ENCODE data around the gene ARMC10. TPM values are rescaled to one million over a fixed set of nuclear protein-coding genes. Genes with fewer than 3 reads are reported as not detected.
"Not testable (repeated sequence)": the region's sequence is repeated elsewhere in the genome, so short reads cannot be mapped to it uniquely, and the experiment has no call there.

Gene ARMC10
- polyA plus RNA-seq, 6 donors from 2014 or later, result 29.7 to 53.1 (median 38.6) TPM

- H3K27ac Mint-ChIP-seq, result peak overlapping the region in 1 of 6 donors; percentile 16
Measured at GRCh38 chr7:103092321-103092720, 17.4 kb downstream of the ARMC10 start.

DNA sequence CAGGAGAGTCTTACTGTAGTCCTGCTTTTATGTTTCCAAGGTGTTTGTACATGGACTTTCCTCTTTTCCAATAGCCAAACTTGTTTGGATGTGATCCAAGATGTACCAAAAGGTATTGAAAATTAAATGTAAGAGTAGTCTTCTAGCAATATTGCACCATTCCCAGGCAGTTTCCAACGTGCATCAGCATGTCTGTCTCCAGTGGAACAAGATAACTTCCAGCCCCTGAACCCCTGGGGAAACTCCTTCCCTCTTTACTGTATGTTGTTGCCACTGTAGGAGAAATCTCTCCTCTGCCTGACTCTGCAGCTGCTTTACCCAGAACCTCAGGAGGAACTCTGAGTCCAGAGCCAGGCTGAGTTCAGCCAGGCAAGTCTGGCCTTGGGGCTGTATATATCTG, 18.5 kb downstream of the ARMC10 start:
- no peak overlapping the region for H3K4me3 Mint-ChIP-seq
- ATAC-seq (ENCODE audit: low read depth in 2 of 2) (no peak), DNase-seq (no peak)
- peak overlapping the region in 2 of 6 donors; percentile 42 to 94 for H3K27ac Mint-ChIP-seq
- no peaks in the 10 kb centered on the region for H3K27me3 Mint-ChIP-seq
- H3K36me3 Mint-ChIP-seq, result peaks cover 0 to under 1% of the 10 kb centered on the region in 2 donors
- H3K9me3 Mint-ChIP-seq, result no peaks in the 10 kb centered on the region
- H3K4me1 Mint-ChIP-seq, result peaks cover 0 to 3% (median 0%) of the 10 kb centered on the region in 3 donors

More at GRCh38 chr7:103092321-103092720, 17.4 kb downstream of the ARMC10 start:
- not testable (repeated sequence) for H3K4me3 Mint-ChIP-seq; H3K27me3 Mint-ChIP-seq; DNase-seq; H3K4me1 Mint-ChIP-seq; H3K36me3 Mint-ChIP-seq; ATAC-seq (ENCODE audit: low read depth in 2 of 2); H3K9me3 Mint-ChIP-seq

GRCh38 chr7:103094102-103094501, 19.2 kb downstream of the ARMC10 start:
- Mint-ChIP-seq H3K4me1 (peaks cover 0 to 3% (median 0%) of the 10 kb centered on the region in 3 donors), H3K4me3 (no peak overlapping the region), H3K27ac (no peak overlapping the region), H3K36me3 (no peaks in the 10 kb centered on the region), H3K27me3 (no peaks in the 10 kb centered on the region), H3K9me3 (no peaks in the 10 kb centered on the region)
- DNase-seq (no peak), ATAC-seq (ENCODE audit: low read depth in 2 of 2) (no peak)

DNA sequence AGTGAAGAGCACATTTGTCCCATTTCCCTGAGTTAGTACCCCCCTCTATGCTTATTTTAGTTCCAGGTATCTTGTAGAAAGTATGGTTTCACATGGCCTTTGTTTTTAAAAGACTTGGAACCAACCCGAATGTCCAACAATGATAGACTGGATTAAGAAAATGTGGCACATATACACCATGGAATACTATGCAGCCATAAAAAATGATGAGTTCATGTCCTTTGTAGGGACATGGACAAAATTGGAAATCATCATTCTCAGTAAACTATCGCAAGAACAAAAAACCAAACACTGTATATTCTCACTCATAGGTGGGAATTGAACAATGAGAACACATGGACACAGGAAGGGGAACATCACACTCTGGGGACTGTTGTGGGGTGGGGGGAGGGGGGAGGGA, 20.6 kb downstream of the ARMC10 start:
- H3K27ac Mint-ChIP-seq, result peak overlapping the region in 1 of 6 donors; percentile 33
- H3K4me3 Mint-ChIP-seq; H3K9me3 Mint-ChIP-seq; H3K27me3 Mint-ChIP-seq; DNase-seq; H3K4me1 Mint-ChIP-seq; H3K36me3 Mint-ChIP-seq; ATAC-seq (ENCODE audit: low read depth in 2 of 2): not testable (repeated sequence)

- Mint-ChIP-seq H3K27ac (peak overlapping the region in 1 of 6 donors; percentile 23), H3K4me1 (peaks cover 0 to 3% (median 0%) of the 10 kb centered on the region in 3 donors), H3K9me3 (no peaks in the 10 kb centered on the region), H3K27me3 (no peaks in the 10 kb centered on the region), H3K4me3 (no peak overlapping the region), H3K36me3 (no peaks in the 10 kb centered on the region)
- ATAC-seq (ENCODE audit: low read depth in 2 of 2), result no peak
- DNase-seq, result no peak
Measured at GRCh38 chr7:103097041-103097440, 22.1 kb downstream of the ARMC10 start.

DNA sequence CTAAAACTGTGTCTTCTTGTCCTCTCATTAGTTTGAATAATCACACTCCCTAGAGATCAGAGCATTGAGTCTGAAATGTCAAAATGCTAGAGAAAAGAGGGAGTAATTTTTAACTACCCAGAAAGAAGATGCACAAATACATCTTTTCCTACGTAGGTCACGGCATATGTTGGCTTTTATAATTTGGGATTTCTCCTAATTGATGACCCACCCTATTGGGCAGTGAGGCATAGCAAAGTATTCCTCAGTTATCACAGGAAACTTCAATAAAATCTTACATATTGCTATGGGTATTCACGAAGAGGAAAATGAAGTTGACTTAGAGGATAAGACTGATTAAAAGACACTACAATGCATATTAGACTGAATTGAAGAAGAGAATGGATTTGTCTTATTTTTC, 25.4 kb downstream of the ARMC10 start:
- DNase-seq (no peak), ATAC-seq (ENCODE audit: low read depth in 2 of 2) (no peak)
- H3K4me3 Mint-ChIP-seq, result no peak overlapping the region
- peaks cover 4 to 7% of the 10 kb centered on the region in 2 donors for H3K36me3 Mint-ChIP-seq
- peak overlapping the region in 3 of 6 donors; percentile 27 to 38 (median 34) for H3K27ac Mint-ChIP-seq
- no peaks in the 10 kb centered on the region for H3K4me1 Mint-ChIP-seq
- H3K27me3 Mint-ChIP-seq, result no peaks in the 10 kb centered on the region
- H3K9me3 Mint-ChIP-seq, result no peaks in the 10 kb centered on the region

- peaks cover 4 to 7% of the 10 kb centered on the region in 2 donors for H3K36me3 Mint-ChIP-seq
- no peaks in the 10 kb centered on the region for H3K4me1 Mint-ChIP-seq
- ATAC-seq (ENCODE audit: low read depth in 2 of 2) (no peak), DNase-seq (no peak)
- no peak overlapping the region for H3K27ac Mint-ChIP-seq
- no peaks in the 10 kb centered on the region for H3K9me3 Mint-ChIP-seq
- H3K27me3 Mint-ChIP-seq, result no peaks in the 10 kb centered on the region
- H3K4me3 Mint-ChIP-seq, result no peak overlapping the region
Measured at GRCh38 chr7:103101543-103101942, 26.6 kb downstream of the ARMC10 start.

- peaks cover 0 to 4% (median 0%) of the 10 kb centered on the region in 7 donors for H3K9me3 Mint-ChIP-seq
- H3K36me3 Mint-ChIP-seq, result peaks cover 24 to 31% of the 10 kb centered on the region in 2 donors
- H3K27me3 Mint-ChIP-seq, result no peaks in the 10 kb centered on the region
- peak overlapping the region in 1 of 6 donors; percentile 26 for H3K27ac Mint-ChIP-seq
- DNase-seq (no peak), ATAC-seq (ENCODE audit: low read depth in 2 of 2) (no peak)
- H3K4me3 Mint-ChIP-seq, result no peak overlapping the region
- peaks cover 5 to 20% (median 14%) of the 10 kb centered on the region in 3 donors for H3K4me1 Mint-ChIP-seq
Measured at GRCh38 chr7:103106005-103106702, 31.2 kb downstream of the ARMC10 start.

DNA sequence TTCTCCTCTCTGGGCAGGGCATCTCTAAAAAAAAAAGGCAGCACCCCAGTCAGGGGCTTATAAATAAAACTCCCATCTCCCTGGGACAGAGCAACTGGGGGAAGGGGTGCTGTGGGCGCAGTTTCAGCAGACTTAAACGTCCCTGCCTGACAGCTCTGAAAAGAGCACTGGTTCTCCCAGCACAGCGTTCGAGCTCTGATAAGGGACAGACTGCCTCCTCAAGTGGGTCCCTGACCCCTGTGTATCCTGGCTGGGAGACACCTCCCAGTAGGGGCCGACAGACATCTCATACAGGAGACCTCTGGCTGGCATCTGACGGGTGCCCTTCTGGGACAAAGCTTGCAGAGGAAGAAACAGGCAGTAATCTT, 31.7 kb downstream of the ARMC10 start:
- H3K4me3 Mint-ChIP-seq; H3K9me3 Mint-ChIP-seq; ATAC-seq (ENCODE audit: low read depth in 2 of 2); H3K27me3 Mint-ChIP-seq; DNase-seq: not testable (repeated sequence)
- peaks cover 5 to 20% (median 14%) of the 10 kb centered on the region in 3 donors for H3K4me1 Mint-ChIP-seq
- peaks cover 24 to 31% of the 10 kb centered on the region in 2 donors for H3K36me3 Mint-ChIP-seq
- H3K27ac Mint-ChIP-seq, result peak overlapping the region in 2 of 6 donors; percentile 8 to 42

DNA sequence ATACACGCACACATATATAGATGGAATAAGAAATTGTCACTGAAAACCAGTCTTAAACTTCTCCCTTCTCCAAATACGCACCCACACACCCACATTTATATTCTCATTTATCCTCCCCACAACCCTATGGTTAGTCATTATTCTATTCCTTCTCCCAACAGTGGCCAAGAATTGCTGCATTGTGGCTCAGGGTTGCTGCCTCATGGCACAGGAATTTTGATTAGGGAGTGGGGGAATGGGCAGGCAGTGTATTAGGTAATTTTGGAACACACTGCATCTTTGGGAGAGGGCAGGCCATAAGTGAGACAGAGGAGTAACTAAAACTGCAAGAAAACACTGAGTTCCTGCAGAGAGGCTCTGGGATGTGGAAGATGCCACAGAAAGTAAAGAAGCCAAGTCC, 38.2 kb downstream of the ARMC10 start:
- no peak overlapping the region for H3K4me3 Mint-ChIP-seq
- H3K36me3 Mint-ChIP-seq, result peaks cover 22 to 26% of the 10 kb centered on the region in 2 donors
- H3K9me3 Mint-ChIP-seq, result peaks cover 0 to 5% (median 0%) of the 10 kb centered on the region in 7 donors
- H3K27ac Mint-ChIP-seq, result no peak overlapping the region
- no peak for DNase-seq
- no peaks in the 10 kb centered on the region for H3K27me3 Mint-ChIP-seq
- peaks cover 5 to 20% (median 12%) of the 10 kb centered on the region in 3 donors for H3K4me1 Mint-ChIP-seq
- ATAC-seq (ENCODE audit: low read depth in 2 of 2), result no peak

DNA sequence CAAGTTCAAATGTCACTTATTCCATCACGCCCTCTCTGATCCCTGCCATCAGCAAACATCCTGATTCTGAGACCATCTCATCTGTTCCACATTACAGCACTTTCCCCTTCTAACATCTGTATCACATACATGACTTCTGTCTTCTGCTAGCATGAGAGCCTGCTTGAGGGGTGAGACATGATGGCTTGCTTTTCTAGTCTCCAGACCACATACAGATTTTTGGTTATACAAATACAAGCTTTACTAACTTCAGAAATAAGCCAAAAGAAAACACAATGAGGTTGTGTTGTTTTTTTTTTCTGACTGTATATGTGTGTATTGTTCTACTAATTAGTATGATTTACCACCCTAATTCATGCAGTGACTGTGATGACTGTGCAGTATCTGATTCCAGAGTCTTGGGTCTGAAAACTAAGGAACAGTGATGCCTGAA, 39.7 kb downstream of the ARMC10 start:
- Mint-ChIP-seq H3K36me3 (peaks cover 11 to 22% of the 10 kb centered on the region in 2 donors), H3K27me3 (no peaks in the 10 kb centered on the region), H3K9me3 (peaks cover 0 to 3% (median 0%) of the 10 kb centered on the region in 7 donors), H3K4me1 (peaks cover 5 to 11% (median 8%) of the 10 kb centered on the region in 3 donors), H3K27ac (peak overlapping the region in 1 of 6 donors; percentile 6), H3K4me3 (no peak overlapping the region)
- no peak for DNase-seq
- ATAC-seq (ENCODE audit: low read depth in 2 of 2), result no peak

DNA sequence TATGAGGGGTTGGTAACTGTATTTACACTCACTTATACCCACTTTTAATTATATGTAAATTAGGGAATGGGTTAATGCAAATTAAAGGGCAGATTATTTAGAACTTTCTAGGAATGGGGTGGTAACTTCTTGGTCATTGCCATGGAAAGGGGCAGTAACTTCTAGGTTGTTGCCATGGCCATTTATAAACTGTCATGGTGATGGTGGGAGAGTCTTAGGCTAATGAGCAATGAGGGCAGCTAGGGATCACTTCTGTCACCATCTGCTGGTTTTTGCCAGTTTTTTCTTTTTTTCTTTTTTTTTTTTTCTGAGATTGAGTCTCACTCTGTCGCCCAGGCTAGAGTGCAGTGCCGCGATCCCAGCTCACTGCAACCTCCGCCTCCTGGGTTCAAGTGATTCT, 40.8 kb downstream of the ARMC10 start:
- H3K36me3 Mint-ChIP-seq, result peaks cover 7 to 19% of the 10 kb centered on the region in 2 donors
- peaks cover 1 to 5% (median 3%) of the 10 kb centered on the region in 3 donors for H3K4me1 Mint-ChIP-seq

DNA sequence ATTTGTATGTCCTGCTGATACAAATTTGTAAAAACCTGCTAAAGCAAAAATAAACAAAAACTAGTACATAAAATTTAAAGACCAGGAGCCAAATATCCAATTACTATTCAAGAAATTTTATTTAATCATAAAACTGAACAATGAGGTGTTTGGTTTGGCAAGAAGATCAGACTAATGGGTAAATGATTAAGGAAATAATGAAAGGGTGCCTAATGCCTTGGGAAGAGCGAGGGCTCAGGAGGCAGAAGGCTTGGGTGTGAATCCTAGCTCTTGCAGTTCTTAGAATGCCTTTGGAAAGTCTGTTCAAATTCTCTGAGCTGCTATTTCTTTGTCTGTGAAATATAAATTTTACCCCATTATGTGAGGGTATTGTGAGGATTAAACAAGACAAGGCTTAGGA, 41.6 kb downstream of the ARMC10 start:
- Mint-ChIP-seq H3K27me3 (no peaks in the 10 kb centered on the region), H3K36me3 (peaks cover 13 to 20% of the 10 kb centered on the region in 2 donors), H3K27ac (no peak overlapping the region), H3K9me3 (peaks cover 0 to 1% (median 0%) of the 10 kb centered on the region in 7 donors), H3K4me3 (no peak overlapping the region), H3K4me1 (peaks cover 0 to 3% (median 0%) of the 10 kb centered on the region in 3 donors)
- DNase-seq, result no peak
- no peak for ATAC-seq (ENCODE audit: low read depth in 2 of 2)

More for the DNA sequence above, 40.8 kb downstream of the ARMC10 start:
- Mint-ChIP-seq H3K27ac (no peak overlapping the region), H3K27me3 (no peaks in the 10 kb centered on the region), H3K9me3 (peaks cover 0 to 2% (median 0%) of the 10 kb centered on the region in 7 donors), H3K4me3 (no peak overlapping the region)
- ATAC-seq (ENCODE audit: low read depth in 2 of 2) (no peak), DNase-seq (no peak)

GRCh38 chr7:103116991-103117390, 42.1 kb downstream of the ARMC10 start:
- Mint-ChIP-seq H3K36me3 (peaks cover 18 to 24% of the 10 kb centered on the region in 2 donors), H3K4me3 (no peak overlapping the region), H3K27me3 (no peaks in the 10 kb centered on the region), H3K9me3 (peaks cover 0 to 1% (median 0%) of the 10 kb centered on the region in 7 donors), H3K27ac (no peak overlapping the region), H3K4me1 (peaks cover 0 to 3% (median 0%) of the 10 kb centered on the region in 3 donors)
- DNase-seq (no peak), ATAC-seq (ENCODE audit: low read depth in 2 of 2) (no peak)

All from naive B cell (primary cell).